ENCODE results near the gene CRTC3. TPM values are rescaled to one million over a fixed set of nuclear protein-coding genes. Genes with fewer than 3 reads are reported as not detected.

CRTC3 gene
- total RNA-seq, 1 experiment from 2014 or later: 27.7 TPM

GRCh38 chr15:90529011-90529370 lies 732 bp upstream of the CRTC3 start:
- peak overlapping the region; percentile 95; the same call in 1 of the 2 replicates for H2AFZ ChIP-seq (ENCODE audit: low read length)
- H3K27me3 ChIP-seq (ENCODE audit: low read length): no peaks in the 10 kb centered on the region
- no peaks in the 10 kb centered on the region for H4K20me1 ChIP-seq (ENCODE audit: insufficient read depth, low read depth, low read length)
- peak overlapping the region; percentile 96 for H3K4me2 ChIP-seq (ENCODE audit: low read depth, low read length, poor library complexity, severe bottlenecking)
- peaks cover 24% of the 10 kb centered on the region for H3K4me1 ChIP-seq (ENCODE audit: low read length)
- H3K9me2 ChIP-seq (replicated peaks; ENCODE audit: insufficient read depth, low read length): no peaks in the 10 kb centered on the region
- H3K79me2 ChIP-seq (ENCODE audit: low read length): peaks cover 35% of the 10 kb centered on the region
- DNase-seq: no peak
- no peaks in the 10 kb centered on the region for H3K36me3 ChIP-seq (ENCODE audit: insufficient read depth, low read length)
- no peaks in the 10 kb centered on the region for H3K9me3 ChIP-seq (ENCODE audit: low read length)
- H3K9ac ChIP-seq (ENCODE audit: low read length): peak overlapping the region; percentile 93
- peak overlapping the region; percentile 97 for H3K4me3 ChIP-seq (ENCODE audit: low read length)
- H3K27ac ChIP-seq (ENCODE audit: low read length): no peak overlapping the region

GRCh38 chr15:90530250-90531051 lies 728 bp downstream of the CRTC3 start:
- peak overlapping the region; percentile 97 for H3K4me3 ChIP-seq (ENCODE audit: low read length)
- no peaks in the 10 kb centered on the region for H4K20me1 ChIP-seq (ENCODE audit: insufficient read depth, low read depth, low read length)
- H3K9ac ChIP-seq (ENCODE audit: low read length): peak overlapping the region; percentile 93
- H3K27ac ChIP-seq (ENCODE audit: low read length): peak overlapping the region; percentile 49
- peak overlapping the region; percentile 90 for H3K4me2 ChIP-seq (ENCODE audit: low read depth, low read length, poor library complexity, severe bottlenecking)
- no peaks in the 10 kb centered on the region for H3K36me3 ChIP-seq (ENCODE audit: insufficient read depth, low read length)
- DNase-seq: peak; percentile 80
- peak overlapping the region; percentile 87; the same call in 1 of the 2 replicates for H2AFZ ChIP-seq (ENCODE audit: low read length)
- no peaks in the 10 kb centered on the region for H3K9me2 ChIP-seq (replicated peaks; ENCODE audit: insufficient read depth, low read length)
- H3K9me3 ChIP-seq (ENCODE audit: low read length): no peaks in the 10 kb centered on the region
- no peaks in the 10 kb centered on the region for H3K27me3 ChIP-seq (ENCODE audit: low read length)
- H3K4me1 ChIP-seq (ENCODE audit: low read length): peaks cover 35% of the 10 kb centered on the region
- peaks cover 49% of the 10 kb centered on the region for H3K79me2 ChIP-seq (ENCODE audit: low read length)

GRCh38 chr15:90531147-90531546 lies 1.4 kb downstream of the CRTC3 start:
- H3K4me3 ChIP-seq (ENCODE audit: low read length): peak overlapping the region; percentile 97
- no peak for DNase-seq
- H3K9me3 ChIP-seq (ENCODE audit: low read length): no peaks in the 10 kb centered on the region
- H3K79me2 ChIP-seq (ENCODE audit: low read length): peaks cover 56% of the 10 kb centered on the region
- peak overlapping the region; percentile 93 for H3K9ac ChIP-seq (ENCODE audit: low read length)
- no peaks in the 10 kb centered on the region for H3K9me2 ChIP-seq (replicated peaks; ENCODE audit: insufficient read depth, low read length)
- no peaks in the 10 kb centered on the region for H3K36me3 ChIP-seq (ENCODE audit: insufficient read depth, low read length)
- H3K27ac ChIP-seq (ENCODE audit: low read length): no peak overlapping the region
- H2AFZ ChIP-seq (ENCODE audit: low read length): no peak overlapping the region
- no peaks in the 10 kb centered on the region for H3K27me3 ChIP-seq (ENCODE audit: low read length)
- H4K20me1 ChIP-seq (ENCODE audit: insufficient read depth, low read depth, low read length): no peaks in the 10 kb centered on the region
- H3K4me2 ChIP-seq (ENCODE audit: low read depth, low read length, poor library complexity, severe bottlenecking): peak overlapping the region; percentile 90
- peaks cover 42% of the 10 kb centered on the region for H3K4me1 ChIP-seq (ENCODE audit: low read length)

DNA sequence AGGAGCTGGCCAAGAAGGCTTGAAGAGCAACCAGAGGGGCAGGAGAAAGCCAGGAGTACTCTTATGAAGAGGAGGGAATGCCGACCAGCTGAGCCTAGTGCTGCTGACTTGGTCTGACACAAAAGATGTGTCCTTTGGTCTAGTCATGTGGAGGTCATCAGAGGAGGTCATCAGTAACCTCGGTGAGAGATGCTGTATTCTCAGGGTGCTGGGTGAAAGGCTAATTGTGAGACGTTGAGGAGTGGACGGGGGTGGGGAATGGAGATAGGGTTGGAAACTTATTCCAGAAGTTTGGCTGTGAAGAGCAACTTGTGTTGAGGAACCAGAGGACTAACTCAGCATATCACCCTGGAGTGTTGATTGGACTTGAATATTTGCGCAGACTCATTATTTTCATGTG lies 5.5 kb downstream of the CRTC3 start:
- no peak for DNase-seq
- Histone ChIP-seq H3K9me3 (ENCODE audit: low read length) (no peaks in the 10 kb centered on the region), H3K9ac (ENCODE audit: low read length) (no peak overlapping the region), H3K4me3 (ENCODE audit: low read length) (no peak overlapping the region), H3K9me2 (replicated peaks; ENCODE audit: insufficient read depth, low read length) (no peaks in the 10 kb centered on the region), H3K4me2 (ENCODE audit: low read depth, low read length, poor library complexity, severe bottlenecking) (peak overlapping the region; percentile 1), H3K79me2 (ENCODE audit: low read length) (peaks cover 94% of the 10 kb centered on the region), H4K20me1 (ENCODE audit: insufficient read depth, low read depth, low read length) (no peaks in the 10 kb centered on the region), H3K36me3 (ENCODE audit: insufficient read depth, low read length) (peaks cover 7% of the 10 kb centered on the region; the same call in 1 of the 2 replicates), H3K27ac (ENCODE audit: low read length) (no peak overlapping the region), H3K4me1 (ENCODE audit: low read length) (peaks cover 46% of the 10 kb centered on the region), H3K27me3 (ENCODE audit: low read length) (no peaks in the 10 kb centered on the region), H2AFZ (ENCODE audit: low read length) (no peak overlapping the region)

- Histone ChIP-seq H3K9me2 (replicated peaks; ENCODE audit: insufficient read depth, low read length) (no peaks in the 10 kb centered on the region), H3K4me3 (ENCODE audit: low read length) (no peak overlapping the region), H3K4me2 (ENCODE audit: low read depth, low read length, poor library complexity, severe bottlenecking) (no peak overlapping the region), H2AFZ (ENCODE audit: low read length) (no peak overlapping the region), H4K20me1 (ENCODE audit: insufficient read depth, low read depth, low read length) (no peaks in the 10 kb centered on the region), H3K27ac (ENCODE audit: low read length) (no peak overlapping the region), H3K27me3 (ENCODE audit: low read length) (no peaks in the 10 kb centered on the region), H3K36me3 (ENCODE audit: insufficient read depth, low read length) (peaks cover 23% of the 10 kb centered on the region; the same call in 1 of the 2 replicates), H3K9ac (ENCODE audit: low read length) (no peak overlapping the region), H3K79me2 (ENCODE audit: low read length) (peaks cover 85% of the 10 kb centered on the region), H3K4me1 (ENCODE audit: low read length) (peaks cover 23% of the 10 kb centered on the region), H3K9me3 (ENCODE audit: low read length) (no peaks in the 10 kb centered on the region)
- DNase-seq: no peak
Observed at GRCh38 chr15:90539789-90540188, 10.1 kb downstream of the CRTC3 start.

- Histone ChIP-seq H3K36me3 (ENCODE audit: insufficient read depth, low read length) (peaks cover 27% of the 10 kb centered on the region; the same call in 1 of the 2 replicates), H3K9me2 (replicated peaks; ENCODE audit: insufficient read depth, low read length) (no peaks in the 10 kb centered on the region), H3K4me2 (ENCODE audit: low read depth, low read length, poor library complexity, severe bottlenecking) (no peak overlapping the region), H3K27me3 (ENCODE audit: low read length) (no peaks in the 10 kb centered on the region), H2AFZ (ENCODE audit: low read length) (no peak overlapping the region), H3K4me1 (ENCODE audit: low read length) (peaks cover 15% of the 10 kb centered on the region), H3K4me3 (ENCODE audit: low read length) (no peak overlapping the region), H4K20me1 (ENCODE audit: insufficient read depth, low read depth, low read length) (no peaks in the 10 kb centered on the region), H3K9me3 (ENCODE audit: low read length) (no peaks in the 10 kb centered on the region), H3K9ac (ENCODE audit: low read length) (no peak overlapping the region), H3K79me2 (ENCODE audit: low read length) (peaks cover 82% of the 10 kb centered on the region), H3K27ac (ENCODE audit: low read length) (no peak overlapping the region)
- DNase-seq: no peak
Observed at GRCh38 chr15:90540768-90541167, 11.0 kb downstream of the CRTC3 start.

DNA sequence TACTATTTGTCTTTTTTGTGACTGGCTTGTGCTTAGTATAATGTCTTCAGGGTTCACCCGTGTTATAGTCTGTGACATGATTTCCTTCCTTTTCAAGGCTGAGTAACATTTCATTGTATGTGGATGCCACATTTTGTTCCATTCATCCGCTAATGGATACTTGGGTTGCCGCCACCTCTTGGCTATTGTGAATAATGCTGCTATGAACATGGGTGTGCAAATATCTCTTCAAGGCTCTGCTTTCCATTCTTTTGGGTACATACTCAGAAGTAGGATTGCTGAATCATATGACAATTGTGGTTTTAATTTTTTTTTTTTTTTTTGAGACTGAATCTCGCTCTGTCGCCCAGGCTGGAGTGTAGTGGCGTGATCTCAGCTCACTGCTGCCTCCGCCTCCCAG lies 15.4 kb downstream of the CRTC3 start:
- no peaks in the 10 kb centered on the region for H4K20me1 ChIP-seq (ENCODE audit: insufficient read depth, low read depth, low read length)
- no peak overlapping the region for H3K4me2 ChIP-seq (ENCODE audit: low read depth, low read length, poor library complexity, severe bottlenecking)
- H3K27ac ChIP-seq (ENCODE audit: low read length): no peak overlapping the region
- H3K4me1 ChIP-seq (ENCODE audit: low read length): peaks cover 7% of the 10 kb centered on the region
- no peak overlapping the region for H3K9ac ChIP-seq (ENCODE audit: low read length)
- peaks cover 69% of the 10 kb centered on the region for H3K79me2 ChIP-seq (ENCODE audit: low read length)
- H3K27me3 ChIP-seq (ENCODE audit: low read length): no peaks in the 10 kb centered on the region
- no peak overlapping the region for H3K4me3 ChIP-seq (ENCODE audit: low read length)
- H3K36me3 ChIP-seq (ENCODE audit: insufficient read depth, low read length): peaks cover 20% of the 10 kb centered on the region; the same call in 1 of the 2 replicates
- H2AFZ ChIP-seq (ENCODE audit: low read length): no peak overlapping the region
- no peaks in the 10 kb centered on the region for H3K9me3 ChIP-seq (ENCODE audit: low read length)
- no peak for DNase-seq
- no peaks in the 10 kb centered on the region for H3K9me2 ChIP-seq (replicated peaks; ENCODE audit: insufficient read depth, low read length)

DNA sequence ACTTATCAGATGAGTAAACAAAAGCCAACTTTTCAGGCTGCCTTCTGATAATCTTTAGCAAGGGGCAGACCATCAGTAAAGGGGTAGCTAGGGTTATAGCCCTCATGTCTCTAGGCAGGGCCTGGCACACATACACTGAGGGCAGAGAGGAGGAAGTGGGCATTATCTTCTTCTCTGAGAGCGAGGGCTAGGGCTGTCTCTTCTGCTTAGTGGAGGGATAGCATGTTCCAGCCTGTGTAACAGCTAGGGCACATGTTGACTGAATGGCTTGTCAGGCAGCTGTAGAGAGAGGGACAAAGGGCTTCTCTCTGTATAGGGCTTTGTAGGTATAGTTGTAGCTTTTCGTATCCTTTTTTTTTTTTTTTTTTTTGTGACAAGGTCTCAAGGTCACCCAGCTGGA lies 17.8 kb downstream of the CRTC3 start:
- H3K27ac ChIP-seq (ENCODE audit: low read length): no peak overlapping the region
- H3K27me3 ChIP-seq (ENCODE audit: low read length): no peaks in the 10 kb centered on the region
- H3K4me1 ChIP-seq (ENCODE audit: low read length): peaks cover 22% of the 10 kb centered on the region
- no peak for DNase-seq
- H3K9me2 ChIP-seq (replicated peaks; ENCODE audit: insufficient read depth, low read length): no peaks in the 10 kb centered on the region
- H4K20me1 ChIP-seq (ENCODE audit: insufficient read depth, low read depth, low read length): no peaks in the 10 kb centered on the region
- H3K36me3 ChIP-seq (ENCODE audit: insufficient read depth, low read length): peaks cover 16% of the 10 kb centered on the region; the same call in 1 of the 2 replicates
- peaks cover 63% of the 10 kb centered on the region for H3K79me2 ChIP-seq (ENCODE audit: low read length)
- no peak overlapping the region for H3K4me2 ChIP-seq (ENCODE audit: low read depth, low read length, poor library complexity, severe bottlenecking)
- no peak overlapping the region for H3K9ac ChIP-seq (ENCODE audit: low read length)
- no peak overlapping the region for H2AFZ ChIP-seq (ENCODE audit: low read length)
- no peaks in the 10 kb centered on the region for H3K9me3 ChIP-seq (ENCODE audit: low read length)
- H3K4me3 ChIP-seq (ENCODE audit: low read length): no peak overlapping the region
